ENCODE results near the gene ABCC1. TPM values are rescaled to one million over a fixed set of nuclear protein-coding genes. Genes with fewer than 3 reads are reported as not detected.

The ABCC1 gene
- total and polyA plus RNA-seq, 4 donors, result 12.4 to 41.5 (median 31.3) TPM

- Histone ChIP-seq H3K27ac (ENCODE audit: low read depth in 1 of 2, low read length in 1 of 2) (no peak overlapping the region), H3K36me3 (ENCODE audit: control insufficient read depth in 4 of 4, insufficient read depth in 4 of 4, low read length in 4 of 4) (peaks cover 0 to 18% (median 8%) of the 10 kb centered on the region in 4 donors), H3K4me3 (no peak overlapping the region), H3K27me3 (ENCODE audit: control insufficient read depth in 3 of 3, insufficient read depth in 3 of 3, low read length in 2 of 3) (no peaks in the 10 kb centered on the region), H3K9ac (ENCODE audit: insufficient read depth in 1 of 2, low read length in 2 of 2) (no peak overlapping the region), H3K9me3 (ENCODE audit: control insufficient read depth in 4 of 4, insufficient read depth in 3 of 4, low read length in 3 of 4) (no peaks in the 10 kb centered on the region), H3K4me1 (ENCODE audit: control insufficient read depth in 5 of 5, insufficient read depth in 5 of 5, low read length in 5 of 5) (peaks cover 0 to 6% (median 0%) of the 10 kb centered on the region in 5 donors)
- ATAC-seq (ENCODE audit: insufficient read depth, low FRiP score), result no peak
- TF ChIP-seq CTCF (IDR thresholded peaks at IDR 0.05; ENCODE audit: control extremely low read depth, extremely low read depth), result no peak
- DNase-seq, result no peak
- WGBS, 2 donors, result 94 to 99% methylated on average over 11 of the region's 11 CpGs
These were observed 60.0 kb downstream of the ABCC1 start for GRCh38 chr16:16009401-16009800.

- H3K4me3 ChIP-seq, result no peak overlapping the region
These were observed 60.8 kb downstream of the ABCC1 start for GRCh38 chr16:16010194-16010593.

GRCh38 chr16:16012144-16012543, 62.7 kb downstream of the ABCC1 start:
- no peak for DNase-seq
- H3K9me3 ChIP-seq (ENCODE audit: control insufficient read depth in 4 of 4, insufficient read depth in 3 of 4, low read length in 3 of 4), result no peaks in the 10 kb centered on the region
- peaks cover 0 to 5% (median 0%) of the 10 kb centered on the region in 5 donors for H3K4me1 ChIP-seq (ENCODE audit: control insufficient read depth in 5 of 5, insufficient read depth in 5 of 5, low read length in 5 of 5)
- H3K36me3 ChIP-seq (ENCODE audit: control insufficient read depth in 4 of 4, insufficient read depth in 4 of 4, low read length in 4 of 4), result peaks cover 2 to 21% (median 12%) of the 10 kb centered on the region in 4 donors
- no peaks in the 10 kb centered on the region for H3K27me3 ChIP-seq (ENCODE audit: control insufficient read depth in 3 of 3, insufficient read depth in 3 of 3, low read length in 2 of 3)
- no peak for ATAC-seq (ENCODE audit: insufficient read depth, low FRiP score)
- TF ChIP-seq CTCF (IDR thresholded peaks at IDR 0.05; ENCODE audit: control extremely low read depth, extremely low read depth), result no peak
- H3K27ac ChIP-seq (ENCODE audit: low read depth in 1 of 2, low read length in 1 of 2), result no peak overlapping the region
- WGBS, 2 donors, result 96 to 97% methylated on average over 5 of the region's 5 CpGs
- no peak overlapping the region for H3K9ac ChIP-seq (ENCODE audit: insufficient read depth in 1 of 2, low read length in 2 of 2)
- H3K4me3 ChIP-seq, result no peak overlapping the region

More at GRCh38 chr16:16010194-16010593, 60.8 kb downstream of the ABCC1 start:
- 96 to 99% methylated on average over 3 of the region's 3 CpGs for WGBS, 2 donors
- peaks cover 0 to 6% (median 0%) of the 10 kb centered on the region in 5 donors for H3K4me1 ChIP-seq (ENCODE audit: control insufficient read depth in 5 of 5, insufficient read depth in 5 of 5, low read length in 5 of 5)
- H3K36me3 ChIP-seq (ENCODE audit: control insufficient read depth in 4 of 4, insufficient read depth in 4 of 4, low read length in 4 of 4), result peaks cover 0 to 18% (median 8%) of the 10 kb centered on the region in 4 donors
- no peak for TF ChIP-seq CTCF (IDR thresholded peaks at IDR 0.05; ENCODE audit: control extremely low read depth, extremely low read depth)
- ATAC-seq (ENCODE audit: insufficient read depth, low FRiP score), result no peak
- H3K27me3 ChIP-seq (ENCODE audit: control insufficient read depth in 3 of 3, insufficient read depth in 3 of 3, low read length in 2 of 3), result no peaks in the 10 kb centered on the region
- no peaks in the 10 kb centered on the region for H3K9me3 ChIP-seq (ENCODE audit: control insufficient read depth in 4 of 4, insufficient read depth in 3 of 4, low read length in 3 of 4)
- no peak for DNase-seq
- no peak overlapping the region for H3K27ac ChIP-seq (ENCODE audit: low read depth in 1 of 2, low read length in 1 of 2)
- no peak overlapping the region for H3K9ac ChIP-seq (ENCODE audit: insufficient read depth in 1 of 2, low read length in 2 of 2)

- Histone ChIP-seq H3K9me3 (ENCODE audit: control insufficient read depth in 4 of 4, insufficient read depth in 3 of 4, low read length in 3 of 4) (no peaks in the 10 kb centered on the region), H3K9ac (ENCODE audit: insufficient read depth in 1 of 2, low read length in 2 of 2) (no peak overlapping the region), H3K36me3 (ENCODE audit: control insufficient read depth in 4 of 4, insufficient read depth in 4 of 4, low read length in 4 of 4) (peaks cover 2 to 23% (median 13%) of the 10 kb centered on the region in 4 donors), H3K4me3 (no peak overlapping the region), H3K27ac (ENCODE audit: low read depth in 1 of 2, low read length in 1 of 2) (no peak overlapping the region), H3K4me1 (ENCODE audit: control insufficient read depth in 5 of 5, insufficient read depth in 5 of 5, low read length in 5 of 5) (peaks cover 0 to 5% (median 0%) of the 10 kb centered on the region in 5 donors), H3K27me3 (ENCODE audit: control insufficient read depth in 3 of 3, insufficient read depth in 3 of 3, low read length in 2 of 3) (no peaks in the 10 kb centered on the region)
- no peak for ATAC-seq (ENCODE audit: insufficient read depth, low FRiP score)
- 97% methylated on average over 6 of the region's 6 CpGs for WGBS, 2 donors
- no peak for TF ChIP-seq CTCF (IDR thresholded peaks at IDR 0.05; ENCODE audit: control extremely low read depth, extremely low read depth)
- DNase-seq, result no peak
These were observed 64.4 kb downstream of the ABCC1 start for GRCh38 chr16:16013812-16014211.

Measured in lung (tissue), 12 donors.